CD14-positive monocyte (primary cell): ENCODE results near the gene PVALEF. TPM values are rescaled to one million over a fixed set of nuclear protein-coding genes. Genes with fewer than 3 reads are reported as not detected.

Experiments
- DNase-seq, 3 donors: peaks; one replicate each; pipeline ENCODE4 v3.0.0-alpha.2; 2011 to 2022
- H2AFZ ChIP-seq: 2 replicates; pipeline ENCODE4 v1.6.0; 2012; ENCODE audit warnings: mild to moderate bottlenecking, low read depth, low read length, inconsistent platforms; ENCODE audit not compliant: insufficient read depth, poor library complexity, severe bottlenecking
- H3K27ac ChIP-seq, 2 donors: 1 replicate in 1 of 2; 2 replicates in 1 of 2; pipeline ENCODE4 v1.5.1; 2012 to 2013; ENCODE audit warnings: low read length in 2 of 2, control low read depth in 1 of 2, inconsistent platforms in 1 of 2, low read depth in 1 of 2, mild to moderate bottlenecking in 1 of 2
- H3K27me3 ChIP-seq, 2 donors: one replicate each; pipeline versions ENCODE4 v1.6.0 to v1.6.1; 2011 to 2013; ENCODE audit warnings: low read length in 2 of 2; ENCODE audit not compliant: control insufficient read depth in 2 of 2, insufficient read depth in 2 of 2
- H3K36me3 ChIP-seq, 2 donors: replicated peaks in 1 of 2; 1 replicate in 1 of 2; 2 replicates in 1 of 2; pipeline versions ENCODE4 v1.5.1 to v1.6.1; 2012 to 2013; ENCODE audit warnings: low read length in 2 of 2, control low read depth in 1 of 2, inconsistent platforms in 1 of 2, mild to moderate bottlenecking in 1 of 2; ENCODE audit not compliant: insufficient read depth in 2 of 2, control insufficient read depth in 1 of 2
- H3K4me1 ChIP-seq, 2 donors: 1 replicate in 1 of 2; 2 replicates in 1 of 2; pipeline versions ENCODE4 v1.5.1 to v1.6.1; 2012 to 2013; ENCODE audit warnings: low read length in 2 of 2, control low read depth in 1 of 2, inconsistent platforms in 1 of 2, mild to moderate bottlenecking in 1 of 2, moderate library complexity in 1 of 2; ENCODE audit not compliant: insufficient read depth in 2 of 2, control insufficient read depth in 1 of 2
- H3K4me2 ChIP-seq: replicated peaks from 2 replicates; pipeline ENCODE3; 2012; ENCODE audit warnings: low read length, moderate library complexity, mild to moderate bottlenecking; ENCODE audit not compliant: poor library complexity, severe bottlenecking; ENCODE audit errors: extremely low read depth
- H3K4me3 ChIP-seq, 3 experiments: fragments of 200-600 bp in 1 of 3; sonication (generic) in 1 of 3; replicated peaks in 1 of 3; 1 replicate in 2 of 3; 2 replicates in 1 of 3; pipeline ENCODE4 v1.5.1; 2011 to 2013; ENCODE audit warnings: low read length in 3 of 3, mild to moderate bottlenecking in 3 of 3, control low read depth in 2 of 3, low read depth in 2 of 3, inconsistent platforms in 1 of 3, moderate library complexity in 1 of 3
- H3K79me2 ChIP-seq: 2 replicates; pipeline ENCODE4 v1.6.0; 2012; ENCODE audit warnings: mild to moderate bottlenecking, control low read depth, inconsistent platforms, low read length, moderate library complexity; ENCODE audit not compliant: insufficient read depth
- H3K9ac ChIP-seq: 2 replicates; pipeline ENCODE4 v1.6.0; 2017; ENCODE audit warnings: low read length, mild to moderate bottlenecking; ENCODE audit not compliant: insufficient read depth, poor library complexity, severe bottlenecking
- H3K9me3 ChIP-seq, 2 donors: replicated peaks in 1 of 2; 1 replicate in 1 of 2; 2 replicates in 1 of 2; pipeline versions ENCODE4 v1.5.1 to v1.6.1; 2012 to 2013; ENCODE audit warnings: low read length in 2 of 2, control low read depth in 1 of 2; ENCODE audit not compliant: control insufficient read depth in 1 of 2, insufficient read depth in 1 of 2
- H4K20me1 ChIP-seq: 2 replicates; pipeline ENCODE4 v1.6.0; 2012; ENCODE audit warnings: mild to moderate bottlenecking, low read length, control low read depth, moderate library complexity; ENCODE audit not compliant: insufficient read depth
- H3K27ac Mint-ChIP-seq, 7 donors: one replicate each; pipeline ENCODE4 v1.8.0; 2020; ENCODE audit warnings: mild to moderate bottlenecking in 7 of 7, mixed read lengths in 7 of 7, moderate library complexity in 6 of 7, inconsistent platforms in 2 of 7
- H3K27me3 Mint-ChIP-seq, 3 donors: one replicate each; pipeline ENCODE4 v1.8.0; 2021 to 2022; ENCODE audit warnings: low read depth in 3 of 3, mild to moderate bottlenecking in 3 of 3, mixed read lengths in 3 of 3, moderate library complexity in 3 of 3, inconsistent platforms in 1 of 3
- H3K36me3 Mint-ChIP-seq, 2 donors: one replicate each; pipeline ENCODE4 v1.8.0; 2020; ENCODE audit warnings: mixed read lengths in 2 of 2, inconsistent platforms in 1 of 2, mild to moderate bottlenecking in 1 of 2
- H3K4me1 Mint-ChIP-seq: one replicate; pipeline ENCODE4 v1.8.0; 2020; ENCODE audit warnings: mild to moderate bottlenecking, mixed read lengths
- H3K4me3 Mint-ChIP-seq, 2 donors: one replicate each; pipeline ENCODE4 v1.8.0; 2020; ENCODE audit warnings: mild to moderate bottlenecking in 2 of 2, mixed read lengths in 2 of 2, moderate library complexity in 1 of 2
- H3K9me3 Mint-ChIP-seq, 7 donors: one replicate each; pipeline ENCODE4 v1.8.0; 2020 to 2022; ENCODE audit warnings: mixed read lengths in 7 of 7, mild to moderate bottlenecking in 6 of 7, moderate library complexity in 6 of 7, inconsistent platforms in 2 of 7
- WGBS: methylation state at CpG from one replicate; pipeline ENCODE4 v1.1.5; 2013; ENCODE audit warnings: missing lambda C conversion rate; ENCODE audit not compliant: insufficient coverage; 5-methylcytosine and 5-hydroxymethylcytosine counted together
- intact Hi-C, 2 donors: fragments of 100-400 bp; cut with micrococcal nuclease; formaldehyde crosslinking; loops; one replicate each; pipeline versions ENCODE4 v1.15.0 to v1.15.1; 2023
- polyA plus RNA-seq, 3 donors: library from polyadenylated mRNA; depleted of rRNA in 1 of 3; unstranded in 2 of 3; stranded (reverse) in 1 of 3; fragments of 300-500 nt in 2 of 3; fragments of >200 nt in 1 of 3; fragmentation: Illumina TruSeq in 2 of 3; gene quantifications; 1 replicate in 2 of 3; 2 replicates in 1 of 3; pipeline ENCODE4 v1.2.3, GENCODE V29; 2012 to 2021
- TF ChIP-seq, protein P1 (sequence below): fragments of 200-600 bp; IDR thresholded peaks from one replicate; pipeline ENCODE4 v1.8.0; 2022; ENCODE audit warnings: antibody characterized with exemption, mild to moderate bottlenecking

PVALEF gene
- polyA plus RNA-seq, 3 donors: not detected

DNA sequence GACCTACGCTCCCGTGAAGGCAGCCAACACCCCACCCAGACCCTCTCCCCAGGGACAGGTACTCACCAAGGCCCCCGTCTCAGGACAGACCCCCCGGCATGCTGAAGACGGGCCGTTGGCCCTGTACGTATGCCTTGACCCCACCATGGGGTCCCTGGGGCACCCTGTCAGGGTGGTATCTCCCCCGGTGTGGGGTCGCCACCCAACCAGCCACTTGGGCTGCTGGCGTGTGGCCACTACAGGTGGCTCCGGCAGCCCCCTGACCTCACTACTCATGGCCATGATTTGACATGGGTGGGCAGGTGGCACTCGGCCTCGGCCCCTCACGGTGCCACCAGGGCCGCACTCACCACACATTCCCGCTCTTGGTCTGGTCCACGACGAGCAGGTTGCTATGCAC is 40.9 kb upstream of the PVALEF start:
- intact Hi-C loops: no loop called here
- Histone ChIP-seq H3K27me3 (no peaks in the 10 kb centered on the region), H3K9ac (no peak overlapping the region), H3K4me1 (peaks cover 0 to 1% of the 10 kb centered on the region in 2 donors), H3K4me3 (no peak overlapping the region), H3K27ac (no peak overlapping the region), H2AFZ (no peak overlapping the region), H3K9me3 (no peaks in the 10 kb centered on the region), H3K4me2 (no peak overlapping the region), H4K20me1 (peaks cover 14% of the 10 kb centered on the region), H3K79me2 (no peaks in the 10 kb centered on the region), H3K36me3 (peaks cover 15 to 18% of the 10 kb centered on the region in 2 donors)
- Mint-ChIP-seq H3K4me1 (no peaks in the 10 kb centered on the region), H3K4me3 (no peak overlapping the region), H3K27me3 (peaks cover 0 to 4% (median 0%) of the 10 kb centered on the region in 3 donors), H3K9me3 (peaks cover 0 to 4% (median 0%) of the 10 kb centered on the region in 7 donors), H3K36me3 (peaks cover 10 to 20% of the 10 kb centered on the region in 2 donors), H3K27ac (peak overlapping the region in 2 of 7 donors; percentile 41 to 49)
- no peak for DNase-seq
- TF ChIP-seq, protein P1, sequence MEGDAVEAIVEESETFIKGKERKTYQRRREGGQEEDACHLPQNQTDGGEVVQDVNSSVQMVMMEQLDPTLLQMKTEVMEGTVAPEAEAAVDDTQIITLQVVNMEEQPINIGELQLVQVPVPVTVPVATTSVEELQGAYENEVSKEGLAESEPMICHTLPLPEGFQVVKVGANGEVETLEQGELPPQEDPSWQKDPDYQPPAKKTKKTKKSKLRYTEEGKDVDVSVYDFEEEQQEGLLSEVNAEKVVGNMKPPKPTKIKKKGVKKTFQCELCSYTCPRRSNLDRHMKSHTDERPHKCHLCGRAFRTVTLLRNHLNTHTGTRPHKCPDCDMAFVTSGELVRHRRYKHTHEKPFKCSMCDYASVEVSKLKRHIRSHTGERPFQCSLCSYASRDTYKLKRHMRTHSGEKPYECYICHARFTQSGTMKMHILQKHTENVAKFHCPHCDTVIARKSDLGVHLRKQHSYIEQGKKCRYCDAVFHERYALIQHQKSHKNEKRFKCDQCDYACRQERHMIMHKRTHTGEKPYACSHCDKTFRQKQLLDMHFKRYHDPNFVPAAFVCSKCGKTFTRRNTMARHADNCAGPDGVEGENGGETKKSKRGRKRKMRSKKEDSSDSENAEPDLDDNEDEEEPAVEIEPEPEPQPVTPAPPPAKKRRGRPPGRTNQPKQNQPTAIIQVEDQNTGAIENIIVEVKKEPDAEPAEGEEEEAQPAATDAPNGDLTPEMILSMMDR: no peak
- 97% methylated on average over 17 of the region's 18 CpGs for WGBS

DNA sequence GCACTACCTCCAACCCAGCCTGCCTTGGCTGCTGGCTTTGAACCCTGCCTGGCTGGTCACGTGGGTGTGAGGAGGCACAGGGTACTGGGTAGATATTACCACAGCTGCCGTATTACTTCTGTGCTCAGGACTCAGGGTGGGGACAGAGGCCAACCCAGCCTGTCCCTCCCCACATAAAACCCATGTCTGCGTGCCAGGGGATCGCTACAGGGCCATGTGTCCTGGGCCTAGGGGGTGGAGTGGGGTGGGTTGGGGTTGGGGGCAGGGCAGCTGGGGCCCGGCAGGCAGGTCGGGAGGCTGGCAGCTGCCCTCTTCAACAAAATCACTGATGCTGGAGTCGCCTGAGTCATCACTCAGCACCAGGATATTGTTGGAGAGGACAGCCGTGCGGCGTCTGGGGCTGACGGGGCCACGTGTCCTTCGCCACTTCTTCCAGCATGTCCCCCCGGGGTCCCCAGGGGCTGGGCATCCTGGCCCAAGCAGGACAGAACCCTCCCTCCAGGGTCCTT is 39.7 kb upstream of the PVALEF start:
- Mint-ChIP-seq H3K4me1 (no peaks in the 10 kb centered on the region), H3K9me3 (peaks cover 0 to 4% (median 0%) of the 10 kb centered on the region in 7 donors), H3K36me3 (peaks cover 11 to 20% of the 10 kb centered on the region in 2 donors), H3K4me3 (no peak overlapping the region), H3K27ac (no peak overlapping the region), H3K27me3 (peaks cover 0 to 4% (median 0%) of the 10 kb centered on the region in 3 donors)
- DNase-seq: no peak
- no peaks in the 10 kb centered on the region for H3K4me1 ChIP-seq
- H3K79me2 ChIP-seq: no peaks in the 10 kb centered on the region
- H3K9ac ChIP-seq: no peak overlapping the region
- TF ChIP-seq, protein P1: no peak
- H3K4me2 ChIP-seq: no peak overlapping the region
- H4K20me1 ChIP-seq: peaks cover 11% of the 10 kb centered on the region
- H3K27me3 ChIP-seq: no peaks in the 10 kb centered on the region
- H3K4me3 ChIP-seq: no peak overlapping the region
- no peaks in the 10 kb centered on the region for H3K9me3 ChIP-seq
- peaks cover 15 to 18% of the 10 kb centered on the region in 2 donors for H3K36me3 ChIP-seq
- no peak overlapping the region for H3K27ac ChIP-seq
- no peak overlapping the region for H2AFZ ChIP-seq
- intact Hi-C loops: no loop called here
- WGBS: 97% methylated on average over 10 of the region's 14 CpGs
